IPS-15b (cell line): ENCODE results near the gene FKBP10.

Experiments
- H3K27me3 ChIP-seq: one replicate; pipeline ENCODE4 v1.6.1; 2013; ENCODE audit warnings: low read length; ENCODE audit not compliant: control insufficient read depth, insufficient read depth
- H3K36me3 ChIP-seq: one replicate; pipeline ENCODE4 v1.6.1; 2013; ENCODE audit warnings: low read length; ENCODE audit not compliant: control insufficient read depth, insufficient read depth
- H3K4me1 ChIP-seq: one replicate; pipeline ENCODE4 v1.6.1; 2013; ENCODE audit warnings: mild to moderate bottlenecking, low read length; ENCODE audit not compliant: control insufficient read depth, insufficient read depth
- H3K4me3 ChIP-seq: one replicate; pipeline ENCODE4 v1.5.1; 2013; ENCODE audit warnings: low read depth, low read length
- H3K9ac ChIP-seq: one replicate; pipeline ENCODE4 v1.6.1; 2013; ENCODE audit warnings: low read depth, mild to moderate bottlenecking, low read length
- H3K9me3 ChIP-seq: one replicate; pipeline ENCODE4 v1.6.1; 2013; ENCODE audit warnings: mild to moderate bottlenecking, low read length; ENCODE audit not compliant: control insufficient read depth, insufficient read depth

The FKBP10 gene, protein sequence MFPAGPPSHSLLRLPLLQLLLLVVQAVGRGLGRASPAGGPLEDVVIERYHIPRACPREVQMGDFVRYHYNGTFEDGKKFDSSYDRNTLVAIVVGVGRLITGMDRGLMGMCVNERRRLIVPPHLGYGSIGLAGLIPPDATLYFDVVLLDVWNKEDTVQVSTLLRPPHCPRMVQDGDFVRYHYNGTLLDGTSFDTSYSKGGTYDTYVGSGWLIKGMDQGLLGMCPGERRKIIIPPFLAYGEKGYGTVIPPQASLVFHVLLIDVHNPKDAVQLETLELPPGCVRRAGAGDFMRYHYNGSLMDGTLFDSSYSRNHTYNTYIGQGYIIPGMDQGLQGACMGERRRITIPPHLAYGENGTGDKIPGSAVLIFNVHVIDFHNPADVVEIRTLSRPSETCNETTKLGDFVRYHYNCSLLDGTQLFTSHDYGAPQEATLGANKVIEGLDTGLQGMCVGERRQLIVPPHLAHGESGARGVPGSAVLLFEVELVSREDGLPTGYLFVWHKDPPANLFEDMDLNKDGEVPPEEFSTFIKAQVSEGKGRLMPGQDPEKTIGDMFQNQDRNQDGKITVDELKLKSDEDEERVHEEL

DNA sequence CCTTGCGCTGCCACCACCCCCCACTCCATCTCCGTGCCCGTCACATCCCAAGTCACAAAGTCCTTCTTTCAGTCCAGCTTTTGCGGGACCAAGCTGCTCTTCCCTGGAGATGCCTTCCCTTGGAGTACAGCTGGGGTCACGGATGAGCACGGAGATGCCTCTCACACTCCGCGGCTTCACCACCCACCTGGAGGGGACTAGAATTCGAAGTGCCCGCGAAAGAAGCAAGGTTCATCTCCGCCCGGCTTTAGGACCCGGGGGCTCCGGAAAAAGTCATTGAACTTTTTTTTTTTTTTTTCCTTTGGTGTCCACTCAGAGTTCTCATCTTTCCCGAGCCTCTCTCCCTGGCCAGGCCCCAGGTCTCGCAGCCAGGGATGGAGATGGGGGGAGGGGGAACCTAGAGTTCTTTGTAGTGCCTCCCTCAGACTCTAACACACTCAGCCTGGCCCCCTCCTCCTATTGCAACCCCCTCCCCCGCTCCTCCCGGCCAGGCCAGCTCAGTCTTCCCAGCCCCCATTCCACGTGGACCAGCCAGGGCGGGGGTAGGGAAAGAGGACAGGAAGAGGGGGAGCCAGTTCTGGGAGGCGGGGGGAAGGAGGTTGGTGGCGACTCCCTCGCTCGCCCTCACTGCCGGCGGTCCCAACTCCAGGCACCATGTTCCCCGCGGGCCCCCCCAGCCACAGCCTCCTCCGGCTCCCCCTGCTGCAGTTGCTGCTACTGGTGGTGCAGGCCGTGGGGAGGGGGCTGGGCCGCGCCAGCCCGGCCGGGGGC is at the start of gene FKBP10:
FKBP10 (plus strand) TSS at position 624 of the 771 bp plus-strand sequence; CDS start at position 655, 31 bp downstream.
- Histone ChIP-seq H3K27me3 (peaks cover 8% of the 10 kb centered on the region), H3K36me3 (peaks cover 14% of the 10 kb centered on the region), H3K4me3 (peak within 1 kb of the TSS; percentile 93), H3K9me3 (no peaks in the 10 kb centered on the region), H3K9ac (peak within 1 kb of the TSS; percentile 93), H3K4me1 (peaks cover 7% of the 10 kb centered on the region)

DNA sequence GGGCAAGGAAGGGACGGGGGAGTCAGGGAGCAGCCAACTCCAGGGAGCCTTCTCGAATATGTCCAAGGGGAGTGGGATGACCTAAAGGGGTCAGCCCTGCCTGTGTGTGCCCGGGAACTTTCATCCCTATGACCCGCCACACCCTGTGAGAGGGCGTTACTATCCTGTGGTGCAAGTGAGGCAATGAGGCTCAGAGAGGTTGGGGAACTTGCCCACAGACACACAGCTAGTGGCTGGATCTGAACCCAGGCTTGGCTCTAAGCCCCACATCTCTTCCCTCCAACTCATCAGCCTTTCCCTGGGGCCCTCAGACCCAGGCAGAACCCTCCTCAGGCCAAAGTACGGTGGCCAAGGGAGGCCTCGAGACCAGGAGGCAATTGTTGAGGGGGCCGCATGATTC is 49.5 kb upstream of the FKBP10 start:
- peaks cover 52% of the 10 kb centered on the region for H3K36me3 ChIP-seq
- no peak overlapping the region for H3K9ac ChIP-seq
- no peaks in the 10 kb centered on the region for H3K9me3 ChIP-seq
- no peak overlapping the region for H3K4me3 ChIP-seq
- no peaks in the 10 kb centered on the region for H3K4me1 ChIP-seq
- no peaks in the 10 kb centered on the region for H3K27me3 ChIP-seq

DNA sequence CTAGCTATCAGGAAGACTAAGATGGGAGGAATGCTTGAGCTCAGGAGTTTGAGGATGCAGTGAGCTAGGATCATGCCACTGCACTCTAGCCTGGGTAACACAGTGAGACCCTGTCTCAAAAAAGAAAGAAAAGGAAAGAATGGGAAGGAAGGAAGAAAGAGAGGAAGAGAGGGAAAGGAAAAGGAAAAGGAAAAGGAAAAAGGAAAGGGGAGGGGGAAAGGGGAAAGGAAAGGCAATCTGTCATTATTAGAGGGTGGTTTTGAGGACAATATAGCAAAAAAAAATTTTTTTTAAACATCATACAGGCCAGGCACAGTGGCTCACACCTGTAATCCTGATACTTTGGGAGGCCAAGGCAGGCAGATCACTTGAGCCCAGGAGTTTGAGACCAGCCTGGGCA is 46.7 kb upstream of the FKBP10 start:
- H3K9me3 ChIP-seq = no peaks in the 10 kb centered on the region
- H3K9ac ChIP-seq = no peak overlapping the region
- H3K4me3 ChIP-seq = no peak overlapping the region
- H3K36me3 ChIP-seq = peaks cover 55% of the 10 kb centered on the region
- no peaks in the 10 kb centered on the region for H3K4me1 ChIP-seq
- no peaks in the 10 kb centered on the region for H3K27me3 ChIP-seq

DNA sequence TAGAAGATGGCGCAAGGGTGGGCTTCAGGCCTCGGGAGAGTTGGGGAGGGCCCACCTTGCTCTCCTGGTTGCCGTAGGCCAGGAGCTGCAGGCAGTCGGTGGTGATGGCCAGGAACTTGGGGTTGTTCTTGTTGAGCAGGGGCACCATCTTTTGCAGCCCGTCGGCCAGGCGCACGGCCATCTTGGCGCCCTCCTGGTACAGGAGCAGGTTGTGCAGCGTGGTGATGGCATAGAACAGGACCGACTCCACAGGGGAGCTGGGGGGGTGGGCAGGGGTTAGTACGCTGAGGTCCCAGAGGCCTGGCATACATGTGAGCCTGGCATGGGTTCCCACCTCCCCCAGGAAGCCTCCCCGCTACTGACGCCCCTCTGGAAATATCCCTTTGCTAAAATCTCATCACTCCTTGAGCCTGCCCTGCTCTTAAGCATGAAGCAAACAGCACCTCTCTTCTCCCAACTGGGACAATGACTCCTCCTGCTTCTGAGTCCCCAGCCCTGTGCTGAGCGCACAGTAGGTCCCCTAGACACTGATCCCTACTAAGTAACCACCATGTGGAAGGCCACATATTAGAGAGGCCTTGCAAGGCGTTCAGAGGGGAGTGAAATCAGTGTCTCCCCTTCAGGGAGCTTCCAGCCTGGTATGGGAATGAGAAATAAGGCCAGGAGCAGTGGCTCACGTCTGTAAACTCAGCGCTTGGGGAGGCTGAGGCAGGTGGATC is 45.3 kb upstream of the FKBP10 start:
- no peak overlapping the region for H3K4me3 ChIP-seq
- peaks cover 5% of the 10 kb centered on the region for H3K4me1 ChIP-seq
- H3K36me3 ChIP-seq = peaks cover 53% of the 10 kb centered on the region
- no peaks in the 10 kb centered on the region for H3K27me3 ChIP-seq
- H3K9me3 ChIP-seq = no peaks in the 10 kb centered on the region
- H3K9ac ChIP-seq = no peak overlapping the region

DNA sequence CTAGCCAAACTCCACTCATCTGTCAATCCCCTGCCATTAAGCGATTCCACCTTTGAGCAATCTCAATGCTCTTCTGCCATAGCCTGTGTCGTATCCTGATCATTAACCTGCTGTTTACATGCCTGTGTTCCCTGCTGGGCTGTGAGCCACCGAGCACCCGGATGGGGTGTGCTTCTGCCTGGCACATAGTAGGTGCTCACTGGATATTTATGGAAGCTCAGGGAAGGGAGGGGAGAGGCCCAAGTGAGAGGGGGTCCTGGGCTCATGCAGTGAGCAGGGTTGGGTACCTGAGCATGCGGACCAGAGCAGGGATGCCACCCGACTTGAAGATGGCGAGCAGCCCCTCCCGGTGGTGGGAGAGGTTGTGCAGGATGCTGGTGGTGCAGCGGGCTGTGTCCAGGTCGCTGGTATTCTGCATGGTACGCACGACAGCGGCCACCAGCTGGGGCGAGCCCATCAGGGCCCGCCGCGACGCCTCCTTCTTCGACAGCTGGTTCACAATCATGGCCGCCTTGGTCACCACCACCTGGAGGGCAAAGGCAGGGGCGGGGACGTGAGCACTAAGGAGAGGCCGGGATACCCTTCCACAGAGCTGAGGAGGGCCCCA is 44.0 kb upstream of the FKBP10 start:
- Histone ChIP-seq H3K9ac (no peak overlapping the region), H3K4me1 (peaks cover 12% of the 10 kb centered on the region), H3K36me3 (peaks cover 44% of the 10 kb centered on the region), H3K27me3 (no peaks in the 10 kb centered on the region), H3K4me3 (no peak overlapping the region), H3K9me3 (no peaks in the 10 kb centered on the region)

DNA sequence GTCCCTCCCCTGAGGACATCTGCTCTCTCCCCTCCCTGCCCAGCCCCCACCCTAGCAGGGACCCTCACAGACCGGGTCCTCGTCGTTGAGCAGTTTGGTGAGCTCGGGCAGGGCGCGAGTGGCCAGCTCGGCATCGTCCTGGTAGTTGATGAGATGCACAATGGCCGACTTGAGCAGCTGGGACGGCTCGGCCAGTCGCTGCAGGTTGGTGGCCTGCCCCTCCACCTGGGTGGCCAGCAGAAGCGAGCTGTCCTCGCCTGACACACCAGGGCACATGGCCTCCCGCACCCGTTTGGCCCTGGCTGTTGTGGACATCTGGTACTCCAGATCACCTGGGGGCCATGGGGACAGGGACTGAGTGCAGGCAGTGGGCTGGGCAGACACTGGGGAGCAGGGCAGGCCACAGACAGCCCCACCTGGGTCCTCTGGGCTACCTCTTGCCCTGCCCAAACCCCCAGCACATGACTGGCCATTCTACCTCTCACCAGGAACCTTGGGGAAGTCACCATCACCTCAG is 43.4 kb upstream of the FKBP10 start:
- H3K27me3 ChIP-seq = no peaks in the 10 kb centered on the region
- peaks cover 13% of the 10 kb centered on the region for H3K4me1 ChIP-seq
- H3K9ac ChIP-seq = no peak overlapping the region
- no peak overlapping the region for H3K4me3 ChIP-seq
- peaks cover 44% of the 10 kb centered on the region for H3K36me3 ChIP-seq
- no peaks in the 10 kb centered on the region for H3K9me3 ChIP-seq

DNA sequence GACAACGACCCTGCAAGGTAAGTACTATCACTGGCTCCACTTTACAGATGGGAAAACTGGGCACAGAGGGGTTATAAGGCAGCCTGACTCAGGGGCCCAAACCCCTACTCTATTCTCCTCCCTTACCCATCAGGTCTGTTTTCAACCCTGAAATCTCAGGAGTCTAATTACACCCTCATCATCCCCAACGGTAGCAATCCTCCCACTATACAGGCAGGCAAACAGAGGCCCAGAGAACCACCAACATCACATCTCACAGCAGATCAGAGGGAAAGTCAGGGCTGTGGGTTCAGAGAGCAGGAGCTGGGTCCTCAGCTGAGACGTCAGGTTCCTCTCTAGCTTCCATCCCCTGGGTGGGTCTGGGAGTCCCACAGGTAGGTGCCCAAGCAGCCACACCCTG is 42.8 kb upstream of the FKBP10 start:
- Histone ChIP-seq H3K27me3 (no peaks in the 10 kb centered on the region), H3K9ac (no peak overlapping the region), H3K36me3 (peaks cover 38% of the 10 kb centered on the region), H3K9me3 (no peaks in the 10 kb centered on the region), H3K4me3 (no peak overlapping the region), H3K4me1 (peaks cover 13% of the 10 kb centered on the region)

DNA sequence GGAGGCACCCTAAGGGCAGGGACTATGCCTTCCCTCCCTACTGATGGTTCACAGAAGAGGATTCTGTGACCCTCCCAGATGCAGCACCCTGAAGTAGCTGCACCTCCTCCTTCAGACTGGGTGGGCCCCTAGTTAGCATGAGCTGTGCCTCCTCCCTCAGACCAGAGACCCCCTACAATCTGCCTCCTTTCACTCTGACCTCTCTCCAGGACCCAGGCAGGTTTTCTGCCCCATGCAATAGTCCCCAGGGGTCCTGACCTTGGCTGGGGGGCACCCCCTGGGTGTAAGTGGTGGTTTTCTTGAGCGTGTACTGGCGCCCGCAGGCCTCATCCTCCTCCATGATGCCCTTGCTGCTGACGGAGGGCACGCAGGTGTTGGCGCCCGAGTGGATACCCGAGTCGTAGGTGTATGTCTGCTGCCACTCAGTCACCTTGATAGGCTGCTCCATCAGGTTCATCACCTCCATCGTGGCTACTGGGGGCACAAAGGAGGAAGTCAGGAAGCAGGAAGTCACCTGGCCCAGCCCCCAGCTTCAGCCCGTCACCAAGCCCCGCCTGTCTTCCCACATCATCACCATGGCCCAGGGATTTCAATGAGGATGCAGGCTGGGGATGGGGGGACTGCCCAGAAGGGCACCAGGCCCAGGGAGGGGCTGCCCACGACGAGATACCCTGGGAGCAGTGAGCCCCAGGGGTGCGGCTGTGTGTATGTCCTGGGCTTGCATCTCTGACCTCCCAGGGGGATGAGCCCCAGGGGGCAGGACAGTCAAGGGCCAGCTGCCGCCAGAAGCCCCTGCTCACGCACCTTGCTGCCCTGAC is 41.2 kb upstream of the FKBP10 start:
- Histone ChIP-seq H3K36me3 (peaks cover 38% of the 10 kb centered on the region), H3K9me3 (no peaks in the 10 kb centered on the region), H3K9ac (no peak overlapping the region), H3K4me3 (no peak overlapping the region), H3K27me3 (no peaks in the 10 kb centered on the region), H3K4me1 (peaks cover 13% of the 10 kb centered on the region)

DNA sequence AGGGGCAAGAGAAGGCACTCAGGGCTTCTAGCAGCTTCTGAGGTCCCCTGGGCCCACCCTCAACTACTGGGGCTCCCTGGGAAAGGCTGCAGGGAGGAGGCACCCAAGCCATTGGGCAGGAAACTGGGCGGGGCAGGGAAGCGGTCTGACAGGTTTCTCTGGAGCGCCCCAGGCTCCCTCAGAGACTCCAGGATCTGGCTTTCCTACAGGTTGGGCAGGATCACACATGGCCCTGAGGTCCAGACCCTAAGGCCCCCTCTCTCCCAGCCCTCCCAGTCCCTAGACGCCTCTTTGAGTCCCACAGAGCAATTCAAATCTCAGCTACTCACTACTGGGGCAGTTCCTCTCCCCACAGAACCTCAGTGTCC is 40.6 kb upstream of the FKBP10 start:
- H3K4me1 ChIP-seq = peaks cover 13% of the 10 kb centered on the region
- H3K4me3 ChIP-seq = no peak overlapping the region
- no peak overlapping the region for H3K9ac ChIP-seq
- no peaks in the 10 kb centered on the region for H3K27me3 ChIP-seq
- H3K36me3 ChIP-seq = peaks cover 34% of the 10 kb centered on the region
- H3K9me3 ChIP-seq = no peaks in the 10 kb centered on the region

DNA sequence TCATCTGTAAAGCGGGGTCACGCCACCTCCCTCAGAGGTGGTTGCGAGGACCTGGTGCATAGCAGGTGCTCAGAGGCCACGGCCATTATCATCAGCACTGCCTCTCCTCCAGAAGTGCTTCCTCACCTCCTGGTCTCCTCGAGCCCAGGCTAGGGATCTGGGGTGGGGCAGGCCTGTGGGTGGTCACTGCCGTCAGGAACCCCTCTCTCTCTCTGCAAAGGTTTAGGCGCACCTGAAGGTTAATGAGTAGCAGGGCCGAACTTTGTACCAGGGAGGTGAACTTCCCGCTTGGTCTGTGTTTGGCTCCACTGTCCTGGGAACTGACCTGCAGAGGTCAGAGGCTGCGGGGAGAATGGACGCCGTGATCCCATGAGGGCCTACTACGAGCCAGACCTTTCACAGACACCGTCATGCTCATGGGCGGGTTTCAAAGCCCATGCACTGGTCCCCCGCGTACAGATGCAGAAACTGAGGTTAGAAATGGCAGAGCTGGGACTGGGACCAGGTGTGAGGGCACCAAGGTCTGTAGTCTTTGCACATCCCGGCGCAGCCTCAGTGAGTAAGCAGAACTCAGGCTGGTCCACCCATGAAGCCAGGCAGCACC is 40.1 kb upstream of the FKBP10 start:
- Histone ChIP-seq H3K36me3 (peaks cover 30% of the 10 kb centered on the region), H3K4me3 (no peak overlapping the region), H3K4me1 (peaks cover 16% of the 10 kb centered on the region), H3K9ac (no peak overlapping the region), H3K27me3 (no peaks in the 10 kb centered on the region), H3K9me3 (no peaks in the 10 kb centered on the region)
